ENCODE measurements around the gene GPRIN3. TPM values are rescaled to one million over a fixed set of nuclear protein-coding genes. Genes with fewer than 3 reads are reported as not detected.

Gene GPRIN3
- total RNA-seq, 1 donor from 2014 or later: 0.10 TPM

- no peaks in the 10 kb centered on the region for H3K9me3 Mint-ChIP-seq (ENCODE audit: low read depth)
- no peaks in the 10 kb centered on the region for H3K36me3 Mint-ChIP-seq (ENCODE audit: low read depth)
- TF ChIP-seq CTCF (IDR thresholded peaks at IDR 0.05): no peak
- H3K4me1 Mint-ChIP-seq (ENCODE audit: low read depth): peaks cover 11% of the 10 kb centered on the region
- H3K4me3 Mint-ChIP-seq (ENCODE audit: unreplicated experiment): no peak overlapping the region
- peaks cover 3% of the 10 kb centered on the region for H3K27me3 Mint-ChIP-seq (ENCODE audit: low read depth)
- no peak for DNase-seq (ENCODE audit: low spot score)
- no peak overlapping the region for H3K27ac Mint-ChIP-seq (ENCODE audit: unreplicated experiment)
Observed at GRCh38 chr4:89336818-89337420, 29.3 kb upstream of the GPRIN3 start.

- peaks cover 3% of the 10 kb centered on the region for H3K27me3 Mint-ChIP-seq (ENCODE audit: low read depth)
- no peak for DNase-seq (ENCODE audit: low spot score)
Observed at GRCh38 chr4:89334830-89335229, 27.2 kb upstream of the GPRIN3 start.

GRCh38 chr4:89334311-89334710 is 26.7 kb upstream of the GPRIN3 start:
- Mint-ChIP-seq H3K27me3 (ENCODE audit: low read depth) (peaks cover 3% of the 10 kb centered on the region), H3K36me3 (ENCODE audit: low read depth) (no peaks in the 10 kb centered on the region), H3K9me3 (ENCODE audit: low read depth) (no peaks in the 10 kb centered on the region), H3K4me3 (ENCODE audit: unreplicated experiment) (no peak overlapping the region), H3K4me1 (ENCODE audit: low read depth) (peaks cover 11% of the 10 kb centered on the region), H3K27ac (ENCODE audit: unreplicated experiment) (no peak overlapping the region)
- no peak for TF ChIP-seq CTCF (IDR thresholded peaks at IDR 0.05)
- DNase-seq (ENCODE audit: low spot score): no peak

More at GRCh38 chr4:89334830-89335229, 27.2 kb upstream of the GPRIN3 start:
- Mint-ChIP-seq H3K27ac (ENCODE audit: unreplicated experiment) (no peak overlapping the region), H3K36me3 (ENCODE audit: low read depth) (no peaks in the 10 kb centered on the region), H3K4me1 (ENCODE audit: low read depth) (peaks cover 11% of the 10 kb centered on the region), H3K4me3 (ENCODE audit: unreplicated experiment) (no peak overlapping the region), H3K9me3 (ENCODE audit: low read depth) (no peaks in the 10 kb centered on the region)
- TF ChIP-seq CTCF (IDR thresholded peaks at IDR 0.05): no peak

- Mint-ChIP-seq H3K27me3 (ENCODE audit: low read depth) (no peaks in the 10 kb centered on the region), H3K9me3 (ENCODE audit: low read depth) (peaks cover 5% of the 10 kb centered on the region), H3K4me3 (ENCODE audit: unreplicated experiment) (no peak overlapping the region), H3K36me3 (ENCODE audit: low read depth) (no peaks in the 10 kb centered on the region), H3K27ac (ENCODE audit: unreplicated experiment) (no peak overlapping the region), H3K4me1 (ENCODE audit: low read depth) (peaks cover 11% of the 10 kb centered on the region)
- no peak for DNase-seq (ENCODE audit: low spot score)
- TF ChIP-seq CTCF (IDR thresholded peaks at IDR 0.05): no peak
Observed at GRCh38 chr4:89331686-89332544, 24.3 kb upstream of the GPRIN3 start.

GRCh38 chr4:89331197-89331596 is 23.6 kb upstream of the GPRIN3 start:
- no peak overlapping the region for H3K27ac Mint-ChIP-seq (ENCODE audit: unreplicated experiment)
- H3K4me1 Mint-ChIP-seq (ENCODE audit: low read depth): peaks cover 11% of the 10 kb centered on the region
- H3K4me3 Mint-ChIP-seq (ENCODE audit: unreplicated experiment): no peak overlapping the region
- H3K9me3 Mint-ChIP-seq (ENCODE audit: low read depth): peaks cover 5% of the 10 kb centered on the region
- no peak for DNase-seq (ENCODE audit: low spot score)
- H3K36me3 Mint-ChIP-seq (ENCODE audit: low read depth): no peaks in the 10 kb centered on the region
- TF ChIP-seq CTCF (IDR thresholded peaks at IDR 0.05): no peak
- no peaks in the 10 kb centered on the region for H3K27me3 Mint-ChIP-seq (ENCODE audit: low read depth)
